H1 (cell line): Measurements from ENCODE around the gene CPPED1. TPM values are rescaled to one million over a fixed set of nuclear protein-coding genes. Genes with fewer than 3 reads are reported as not detected.

Experiments
- ATF2 ChIP-seq: IDR thresholded peaks from 2 replicates; pipeline ENCODE4 v1.6.1; 2012; ENCODE audit warnings: low read length, inconsistent platforms
- KDM4A ChIP-seq: IDR thresholded peaks from one replicate; pipeline ENCODE4 v1.7.1; 2012; ENCODE audit warnings: low read depth, mild to moderate bottlenecking, moderate library complexity, low read length, inconsistent platforms; ENCODE audit not compliant: severe bottlenecking
- SIX5 ChIP-seq: IDR thresholded peaks from 2 replicates; pipeline ENCODE4 v1.6.1; 2011; ENCODE audit warnings: mild to moderate bottlenecking, low read depth, low read length
- polyA plus RNA-seq, 7 experiments: library from polyadenylated mRNA; depleted of rRNA in 3 of 7; stranded (reverse) in 5 of 7; unstranded in 2 of 7; fragments of >200 nt in 5 of 7; fragments of 200-250 nt in 2 of 7; gene quantifications; 1 replicate in 5 of 7; 2 replicates in 1 of 7; 4 replicates in 1 of 7; pipeline versions ENCODE4 v1.2.1 to v1.2.3, GENCODE V29; 2011 to 2013; ENCODE audit warnings: missing spikeins in 2 of 7, mixed read lengths in 2 of 7
- total RNA-seq: library from RNA; stranded (reverse); fragmentation: NEBNext Ultra II Directional; extraction: Animal tissue kit (Norgen Biotek cat#: 25700); gene quantifications from 2 replicates; pipeline ENCODE4 v1.2.1, GENCODE V29; 2021
- TF ChIP-seq, protein P1 (sequence below): IDR thresholded peaks from 2 replicates; pipeline ENCODE4 v1.6.1; 2011; ENCODE audit warnings: low read depth, mild to moderate bottlenecking, low read length; ENCODE audit not compliant: insufficient read depth

CPPED1 gene
- total and polyA plus RNA-seq, 2 of the 8 experiments (the other 6 are each of a cell fraction or from before 2014, with no cell fraction given), result 3.5 to 11.2 TPM

GRCh38 chr16:12758031-12758669 is 45.5 kb downstream of the CPPED1 start (continued):
- TF ChIP-seq ATF2, result no peak
- no peak for TF ChIP-seq KDM4A
- TF ChIP-seq SIX5, result no peak
- TF ChIP-seq, protein P1, sequence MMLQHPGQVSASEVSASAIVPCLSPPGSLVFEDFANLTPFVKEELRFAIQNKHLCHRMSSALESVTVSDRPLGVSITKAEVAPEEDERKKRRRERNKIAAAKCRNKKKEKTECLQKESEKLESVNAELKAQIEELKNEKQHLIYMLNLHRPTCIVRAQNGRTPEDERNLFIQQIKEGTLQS, result no peak
